Esophagus (tissue), 2 donors: ENCODE results near the gene EPB41L3. TPM values are rescaled to one million over a fixed set of nuclear protein-coding genes. Genes with fewer than 3 reads are reported as not detected.

Source experiments
- H3K27ac ChIP-seq, 2 donors: one replicate each; pipeline ENCODE4 v1.5.1; 2013; ENCODE audit warnings: low read depth in 2 of 2, mild to moderate bottlenecking in 2 of 2, inconsistent platforms in 1 of 2, low read length in 1 of 2, moderate library complexity in 1 of 2
- H3K27me3 ChIP-seq, 2 donors: one replicate each; pipeline ENCODE4 v1.6.1; 2013; ENCODE audit warnings: low read length in 2 of 2, control low read depth in 1 of 2, mild to moderate bottlenecking in 1 of 2; ENCODE audit not compliant: insufficient read depth in 2 of 2, control insufficient read depth in 1 of 2
- H3K36me3 ChIP-seq, 2 donors: one replicate each; pipeline ENCODE4 v1.6.1; 2013; ENCODE audit warnings: low read length in 1 of 2; ENCODE audit not compliant: control insufficient read depth in 2 of 2, insufficient read depth in 2 of 2
- H3K4me1 ChIP-seq, 2 donors: one replicate each; pipeline ENCODE4 v1.6.1; 2013; ENCODE audit warnings: low read length in 1 of 2; ENCODE audit not compliant: control insufficient read depth in 2 of 2, insufficient read depth in 2 of 2
- H3K4me3 ChIP-seq, 2 donors: one replicate each; pipeline ENCODE4 v1.5.1; 2013; ENCODE audit warnings: low read length in 2 of 2, mild to moderate bottlenecking in 2 of 2, low read depth in 1 of 2, moderate library complexity in 1 of 2
- H3K9me3 ChIP-seq, 2 donors: one replicate each; pipeline ENCODE4 v1.6.1; 2013; ENCODE audit warnings: mild to moderate bottlenecking in 2 of 2, low read depth in 1 of 2, low read length in 1 of 2, moderate library complexity in 1 of 2; ENCODE audit not compliant: control insufficient read depth in 2 of 2, insufficient read depth in 1 of 2
- WGBS, 2 donors: extraction: QIAGEN DNeasy Blood & Tissue Kit; methylation state at CpG; one replicate each; pipeline ENCODE4 v1.1.7; 2013; 5-methylcytosine and 5-hydroxymethylcytosine counted together
- polyA plus RNA-seq, 2 donors: library from polyadenylated mRNA; stranded (reverse); fragments of 200-250 nt; gene quantifications; one replicate each; pipeline ENCODE4 v1.2.3, GENCODE V29; 2013
- donor health status: healthy with polysubstance abuse.
- donor health status: Bipolar disorder and iron deficiency.

The EPB41L3 gene
- polyA plus RNA-seq, 2 donors = 13.6 to 28.7 TPM

- H3K9me3 ChIP-seq = no peaks in the 10 kb centered on the region
- H3K27ac ChIP-seq = no peak overlapping the region
- no peak overlapping the region for H3K4me3 ChIP-seq
- no peaks in the 10 kb centered on the region for H3K36me3 ChIP-seq
- no peaks in the 10 kb centered on the region for H3K4me1 ChIP-seq
- no peaks in the 10 kb centered on the region for H3K27me3 ChIP-seq
- WGBS, 2 donors = 89 to 93% methylated on average over 4 of the region's 4 CpGs
These were observed 128.8 kb downstream of the EPB41L3 start for GRCh38 chr18:5415031-5415430.

- WGBS, 2 donors = 67 to 81% methylated on average over 6 of the region's 6 CpGs
- H3K4me3 ChIP-seq = no peak overlapping the region
- no peaks in the 10 kb centered on the region for H3K4me1 ChIP-seq
- H3K27ac ChIP-seq = no peak overlapping the region
- no peaks in the 10 kb centered on the region for H3K9me3 ChIP-seq
- no peaks in the 10 kb centered on the region for H3K27me3 ChIP-seq
- no peaks in the 10 kb centered on the region for H3K36me3 ChIP-seq
These were observed 129.3 kb downstream of the EPB41L3 start for GRCh38 chr18:5414546-5414945.

GRCh38 chr18:5413447-5413846 is 130.3 kb downstream of the EPB41L3 start:
- no peak overlapping the region for H3K4me3 ChIP-seq
- no peaks in the 10 kb centered on the region for H3K4me1 ChIP-seq
- no peaks in the 10 kb centered on the region for H3K27me3 ChIP-seq
- no peak overlapping the region for H3K27ac ChIP-seq
- H3K36me3 ChIP-seq = no peaks in the 10 kb centered on the region
- no peaks in the 10 kb centered on the region for H3K9me3 ChIP-seq
- WGBS, 2 donors = 70 to 85% methylated on average over 2 of the region's 2 CpGs

GRCh38 chr18:5410582-5410981 is 133.2 kb downstream of the EPB41L3 start:
- no peaks in the 10 kb centered on the region for H3K27me3 ChIP-seq
- peak overlapping the region; percentile 6 to 39 for H3K4me3 ChIP-seq
- H3K4me1 ChIP-seq = no peaks in the 10 kb centered on the region
- WGBS, 2 donors = 86% methylated on average over 7 of the region's 7 CpGs
- H3K27ac ChIP-seq = peak overlapping the region in 1 of 2 donors; percentile 64
- H3K36me3 ChIP-seq = no peaks in the 10 kb centered on the region
- H3K9me3 ChIP-seq = no peaks in the 10 kb centered on the region

DNA sequence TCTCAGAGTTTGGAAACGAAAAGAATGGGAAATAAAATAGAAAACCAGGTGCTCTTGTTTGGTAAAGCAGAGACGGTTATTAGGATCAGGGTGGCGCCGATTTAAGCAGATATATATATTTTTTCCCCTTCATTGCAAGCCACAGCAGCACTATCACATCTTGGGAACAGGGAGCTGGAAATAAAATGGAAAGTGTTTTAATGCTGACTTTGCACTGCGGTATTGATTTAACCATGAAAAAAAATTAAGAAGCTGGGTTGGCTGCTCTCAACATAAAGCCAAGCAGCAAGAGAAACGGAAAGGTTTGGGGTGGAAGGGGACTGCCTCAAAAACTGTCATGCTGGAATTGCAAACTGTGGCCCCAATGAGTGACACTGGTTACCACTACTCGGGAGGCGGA is 145.5 kb downstream of the EPB41L3 start:
- Histone ChIP-seq H3K4me3 (no peak overlapping the region), H3K4me1 (no peaks in the 10 kb centered on the region), H3K9me3 (no peaks in the 10 kb centered on the region), H3K27me3 (no peaks in the 10 kb centered on the region), H3K36me3 (peaks cover 2 to 3% of the 10 kb centered on the region in 2 donors), H3K27ac (no peak overlapping the region)
- 93 to 94% methylated on average over 8 of the region's 8 CpGs for WGBS, 2 donors

GRCh38 chr18:5397102-5397501 is 146.7 kb downstream of the EPB41L3 start:
- Histone ChIP-seq H3K27me3 (no peaks in the 10 kb centered on the region), H3K27ac (no peak overlapping the region), H3K36me3 (peaks cover 2 to 3% of the 10 kb centered on the region in 2 donors), H3K4me3 (no peak overlapping the region), H3K9me3 (no peaks in the 10 kb centered on the region), H3K4me1 (no peaks in the 10 kb centered on the region)
- 93 to 95% methylated on average over 18 of the region's 18 CpGs for WGBS, 2 donors

- Histone ChIP-seq H3K36me3 (peaks cover 2 to 3% of the 10 kb centered on the region in 2 donors), H3K4me1 (no peaks in the 10 kb centered on the region), H3K4me3 (no peak overlapping the region), H3K27me3 (no peaks in the 10 kb centered on the region), H3K27ac (no peak overlapping the region), H3K9me3 (no peaks in the 10 kb centered on the region)
- WGBS, 2 donors = 79 to 86% methylated on average over 6 of the region's 6 CpGs
These were observed 147.8 kb downstream of the EPB41L3 start for GRCh38 chr18:5395860-5396448.

- Histone ChIP-seq H3K9me3 (no peaks in the 10 kb centered on the region), H3K4me3 (no peak overlapping the region), H3K27me3 (no peaks in the 10 kb centered on the region), H3K36me3 (peaks cover 2 to 3% of the 10 kb centered on the region in 2 donors), H3K4me1 (no peaks in the 10 kb centered on the region), H3K27ac (no peak overlapping the region)
- WGBS, 2 donors = 93% methylated on average over 5 of the region's 5 CpGs
These were observed 150.0 kb downstream of the EPB41L3 start for GRCh38 chr18:5393779-5394178.

DNA sequence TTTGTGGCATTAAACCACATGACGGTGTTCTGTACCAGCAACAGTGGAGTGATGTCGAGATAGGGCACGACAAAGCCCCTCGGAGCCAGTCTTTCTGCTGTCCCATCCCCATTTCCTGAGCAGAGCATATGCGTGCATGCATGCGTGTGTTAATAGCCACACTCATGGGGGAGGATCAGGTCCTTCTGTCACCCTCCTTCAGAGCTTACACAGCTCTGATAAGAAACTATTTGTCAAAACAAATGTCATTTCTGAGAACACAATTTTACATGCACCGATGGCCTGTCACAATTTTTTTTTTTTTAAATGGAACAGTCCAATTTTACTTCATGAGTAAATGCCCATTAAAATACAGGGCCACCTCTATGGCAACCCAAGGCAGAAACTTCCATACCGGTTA is 152.4 kb downstream of the EPB41L3 start:
- no peaks in the 10 kb centered on the region for H3K36me3 ChIP-seq
- no peaks in the 10 kb centered on the region for H3K9me3 ChIP-seq
- no peaks in the 10 kb centered on the region for H3K27me3 ChIP-seq
- H3K4me1 ChIP-seq = no peaks in the 10 kb centered on the region
- 92 to 94% methylated on average over 8 of the region's 8 CpGs for WGBS, 2 donors
- H3K4me3 ChIP-seq = no peak overlapping the region
- H3K27ac ChIP-seq = no peak overlapping the region

GRCh38 chr18:5389356-5389755 is 154.4 kb downstream of the EPB41L3 start:
- 81 to 82% methylated on average over 2 of the region's 2 CpGs for WGBS, 2 donors
- H3K27me3 ChIP-seq = no peaks in the 10 kb centered on the region

More at GRCh38 chr18:5389356-5389755, 154.4 kb downstream of the EPB41L3 start:
- no peak overlapping the region for H3K4me3 ChIP-seq
- no peaks in the 10 kb centered on the region for H3K36me3 ChIP-seq
- H3K4me1 ChIP-seq = no peaks in the 10 kb centered on the region
- H3K27ac ChIP-seq = no peak overlapping the region
- no peaks in the 10 kb centered on the region for H3K9me3 ChIP-seq
